K562 (cell line): ENCODE measurements around the gene TCF15. TPM values are rescaled to one million over a fixed set of nuclear protein-coding genes. Genes with fewer than 3 reads are reported as not detected.

ENCODE experiments used
- ATAC-seq: fragments of 200-7000 bp; cut with Tn5 transposase; 3 replicates; pipeline ENCODE4 v1.9.1; 2020; ENCODE audit warnings: moderate library complexity
- BruUV-seq: library from RNA; stranded (reverse); fragments of 400-500 nt; replicated peaks from 2 replicates; lab custom pipeline; 2021; lab: Mats Ljungman, UMichigan
- CTCF ChIA-PET: fragments of 300-600 bp; formaldehyde crosslinking; extraction: SDS; loops from one replicate; lab custom pipeline; 2021; ENCODE audit warnings: low intra/inter-chr PET ratio; lab: Yijun Ruan, JAX
- POLR2A ChIA-PET: fragments of 300-600, 350-650 bp; sonication (Branson Sonifier 250); formaldehyde crosslinking; extraction: SDS; loops from one replicate; lab custom pipeline; 2021; ENCODE audit warnings: antibody characterized with exemption, inconsistent platforms; lab: Yijun Ruan, JAX
- DNase-seq, 4 experiments: peaks; one replicate each; pipeline versions ENCODE4 v3.0.0 to v3.0.0-alpha.2; 2011 to 2018; ENCODE audit warnings: low spot score in 3 of 4, mixed read lengths in 3 of 4; ENCODE audit errors: extremely low read depth in 1 of 4
- FAIRE-seq: peaks from 2 replicates; lab custom pipeline; 2011; peaks lifted over from hg19 to GRCh38; lab: Jason Lieb, UNC
- H2AFZ ChIP-seq: 2 replicates; pipeline ENCODE4 v1.6.0; 2011; ENCODE audit warnings: low read depth, low read length, control low read depth, inconsistent platforms
- H3K27ac ChIP-seq: fragments of 200-600 bp; 3 replicates; pipeline ENCODE4 v1.8.0; 2011; ENCODE audit warnings: low read depth, mild to moderate bottlenecking, control low read depth, inconsistent platforms, low read length, moderate library complexity, mixed read lengths; ENCODE audit errors: extremely low read depth
- H3K27me3 ChIP-seq, 2 experiments: fragments of 300-600 bp in 1 of 2; 2 replicates in 1 of 2; 3 replicates in 1 of 2; pipeline versions ENCODE4 v1.6.0 to v1.8.0; 2011; ENCODE audit warnings: inconsistent platforms in 2 of 2, low read length in 2 of 2, mild to moderate bottlenecking in 1 of 2, mixed read lengths in 1 of 2, moderate library complexity in 1 of 2; ENCODE audit not compliant: control insufficient read depth in 2 of 2, insufficient read depth in 2 of 2
- H3K36me3 ChIP-seq: fragments of 300-600 bp; 3 replicates; pipeline ENCODE4 v1.8.0; 2011; ENCODE audit warnings: mild to moderate bottlenecking, low read length, inconsistent platforms; ENCODE audit not compliant: control insufficient read depth, insufficient read depth
- H3K4me1 ChIP-seq, 2 experiments: fragments of 200-600 bp in 1 of 2; replicated peaks in 1 of 2; 2 replicates in 1 of 2; 3 replicates in 1 of 2; pipeline versions ENCODE4 v1.5.1 to v1.8.0; 2011; ENCODE audit warnings: inconsistent platforms in 2 of 2, low read length in 2 of 2, mild to moderate bottlenecking in 1 of 2, mixed read lengths in 1 of 2, moderate library complexity in 1 of 2; ENCODE audit not compliant: control insufficient read depth in 2 of 2, insufficient read depth in 2 of 2
- H3K4me2 ChIP-seq: 2 replicates; pipeline ENCODE4 v1.6.1; 2011; ENCODE audit warnings: low read length, control low read depth, inconsistent platforms, mixed read lengths; ENCODE audit not compliant: insufficient read depth
- H3K4me3 ChIP-seq: fragments of 200-600 bp; sonication (generic), shearing (Covaris generic); 2 replicates; pipeline ENCODE4 v1.5.1; 2016; ENCODE audit warnings: control low read depth, inconsistent platforms
- H3K79me2 ChIP-seq: fragments of 200-600 bp; 3 replicates; pipeline ENCODE4 v1.8.0; 2011; ENCODE audit warnings: low read length, inconsistent platforms; ENCODE audit not compliant: control insufficient read depth, insufficient read depth
- H3K9ac ChIP-seq, 2 experiments: 2 replicates each; pipeline versions ENCODE4 v1.6.0 to v1.6.1; 2011; ENCODE audit warnings: low read depth in 2 of 2, low read length in 2 of 2, control low read depth in 1 of 2, inconsistent platforms in 1 of 2, mild to moderate bottlenecking in 1 of 2, mixed read lengths in 1 of 2; ENCODE audit not compliant: insufficient read depth in 1 of 2
- H3K9me1 ChIP-seq: one replicate; pipeline ENCODE4 v1.6.0; 2011; ENCODE audit warnings: inconsistent platforms, mild to moderate bottlenecking, low read length, moderate library complexity; ENCODE audit not compliant: control insufficient read depth, insufficient read depth
- H3K9me3 ChIP-seq: replicated peaks from 2 replicates; pipeline ENCODE4 v1.5.1; 2011; ENCODE audit warnings: low read depth, low read length, inconsistent platforms; ENCODE audit not compliant: control insufficient read depth, insufficient read depth
- H4K20me1 ChIP-seq: replicated peaks from 2 replicates; pipeline ENCODE4 v1.6.1; 2011; ENCODE audit warnings: low read length, inconsistent platforms, mixed read lengths; ENCODE audit not compliant: control insufficient read depth, insufficient read depth
- CHD7 ChIP-seq: fragments of 200-600 bp; sonication (generic); IDR thresholded peaks from one replicate; pipeline ENCODE4 v1.6.1; 2012; ENCODE audit warnings: mild to moderate bottlenecking, low read depth, low read length, inconsistent platforms
- RFX7 ChIP-seq: fragments of 250-450 bp; sonication (Bioruptor Pico); IDR thresholded peaks from 2 replicates; pipeline ENCODE4 v1.5.1; 2021; ENCODE audit warnings: mild to moderate bottlenecking
- SP2 ChIP-seq: IDR thresholded peaks from 2 replicates; pipeline ENCODE4 v1.6.1; 2011; ENCODE audit warnings: mild to moderate bottlenecking, low read depth, low read length, moderate library complexity; ENCODE audit not compliant: poor library complexity, severe bottlenecking; ENCODE audit errors: extremely low read depth
- ZNF583 ChIP-seq: fragments of 250-450 bp; sonication (Bioruptor Pico); IDR thresholded peaks from 2 replicates; pipeline ENCODE4 v1.4.0; 2020
- WGBS: fragments of 100-300 bp; shearing (Covaris generic); methylation state at CpG from one replicate; pipeline ENCODE4 v1.1.6; 2016; ENCODE audit warnings: low coverage, mixed read lengths; ENCODE audit not compliant: insufficient coverage; ENCODE audit errors: missing lambda C conversion rate; 5-methylcytosine and 5-hydroxymethylcytosine counted together
- in situ Hi-C: fragments of 300-500 bp; cut with MboI; formaldehyde crosslinking; loops from 4 replicates; pipeline ENCODE4 v1.15.0; 2018; ENCODE audit warnings: inconsistent platforms, mixed read lengths
- intact Hi-C: fragments of 100-400 bp; cut with micrococcal nuclease; formaldehyde crosslinking; loops from 2 replicates; pipeline ENCODE4 v1.14.2; 2022
- polyA plus RNA-seq, 8 experiments: library from polyadenylated mRNA; depleted of rRNA in 4 of 8; stranded (reverse) in 5 of 8; unstranded in 3 of 8; fragments of >200 nt; fragmentation: Nextera tagmentation in 2 of 8; fragmentation: Illumina TruSeq in 1 of 8; extraction: Ambion mirVana in 2 of 8; extraction: Trizol in 1 of 8; gene quantifications; 2 replicates each; pipeline versions ENCODE4 v1.2.1 to v1.2.3, GENCODE V29; 2011 to 2014; ENCODE audit warnings: inconsistent platforms in 1 of 8, missing spikeins in 1 of 8
- total RNA-seq, 7 experiments: library from RNA; depleted of rRNA in 6 of 7; stranded (reverse); fragments of >200 nt in 6 of 7; fragmentation: Illumina TruSeq in 2 of 7; extraction: Trizol in 2 of 7; gene quantifications; 2 replicates each; pipeline versions ENCODE4 v1.2.1 to v1.2.3, GENCODE V29; 2011 to 2021; ENCODE audit warnings: low replicate concordance in 1 of 7

Gene TCF15
- total and polyA plus RNA-seq, 9 of the 15 experiments (the other 6 are each of a cell fraction or from before 2014, with no cell fraction given), result 0.04 to 5.0 (median 1.2) TPM

GRCh38 chr20:650281-650680, 40.2 kb upstream of the TCF15 start:
- ChIA-PET POLR2A (no interaction called here), CTCF (no interaction called here)
- no peak for FAIRE-seq
- peaks cover 44% of the 10 kb centered on the region for H3K36me3 ChIP-seq
- H3K9ac ChIP-seq, result no peak overlapping the region
- in situ Hi-C loops (loop anchor here (5.0 kb wide), 1 partner anchor 77 kb away; no protein-coding TSS in a partner anchor), intact Hi-C loops (no loop called here)
- DNase-seq, result no peak
- H2AFZ ChIP-seq, result no peak overlapping the region
- no peaks in the 10 kb centered on the region for H3K9me1 ChIP-seq
- ATAC-seq, result no peak
- no peak overlapping the region for H3K4me3 ChIP-seq
- no peaks in the 10 kb centered on the region for H4K20me1 ChIP-seq
- H3K27ac ChIP-seq, result no peak overlapping the region
- no peaks in the 10 kb centered on the region for H3K9me3 ChIP-seq
- no peaks in the 10 kb centered on the region for H3K27me3 ChIP-seq
- H3K4me2 ChIP-seq, result no peak overlapping the region
- 74% methylated on average over 5 of the region's 5 CpGs for WGBS
- H3K4me1 ChIP-seq, result peaks cover 33 to 38% of the 10 kb centered on the region in 2 experiments
- BruUV-seq, result no TSS peak
- peaks cover 49% of the 10 kb centered on the region for H3K79me2 ChIP-seq
- TF ChIP-seq ZNF583 (CRISPR knock-in tag), result no peak
- no peak for TF ChIP-seq SP2
- TF ChIP-seq RFX7 (CRISPR knock-in tag), result no peak
- no peak for TF ChIP-seq CHD7
